Mammary epithelial cell (primary cell): ENCODE data around the gene TOMT.
"Not testable (repeated sequence)": the region's sequence is repeated elsewhere in the genome, so short reads cannot be mapped to it uniquely, and the experiment has no call there.

Source experiments
- CTCF ChIP-seq, 2 donors: IDR thresholded peaks in 1 of 2; conservative IDR thresholded peaks in 1 of 2; 2 replicates each; pipeline ENCODE4 v1.5.1; 2011 to 2012; ENCODE audit warnings: inconsistent platforms in 2 of 2, low read length in 2 of 2, mild to moderate bottlenecking in 2 of 2, control low read depth in 1 of 2, low read depth in 1 of 2; ENCODE audit not compliant: insufficient read depth in 1 of 2; ENCODE audit errors: extremely low read depth in 1 of 2
- EZH2 ChIP-seq: IDR thresholded peaks from 2 replicates; pipeline ENCODE4 v1.6.1; 2012; ENCODE audit warnings: low read length, inconsistent platforms, borderline replicate concordance

- TF ChIP-seq EZH2; CTCF (conservative IDR thresholded peaks at IDR 0.05 in 1 of 2, IDR thresholded peaks at IDR 0.05 in 1 of 2; ENCODE audit: extremely low read depth in 1 of 2, insufficient read depth in 1 of 2, low read depth in 1 of 2, low read length in 2 of 2): not testable (repeated sequence)
Measured at GRCh38 chr11:72142543-72142942, 36.8 kb downstream of the TOMT start.
